HEK293 (cell line): ENCODE data around the gene DDX54.

Experiments
- CTCF ChIA-PET: fragments of 350-600 bp; formaldehyde crosslinking; extraction: SDS; loops from one replicate; lab custom pipeline; 2021; ENCODE audit warnings: antibody characterized with exemption; lab: Yijun Ruan, JAX
- POLR2A ChIA-PET: fragments of 300-600 bp; formaldehyde crosslinking; extraction: SDS; loops from one replicate; lab custom pipeline; 2020; ENCODE audit warnings: antibody characterized with exemption, inconsistent platforms; lab: Yijun Ruan, JAX
- H3K27ac ChIP-seq: fragments of 200-500 bp; sonication (Bioruptor generic); 2 replicates; pipeline ENCODE4 v1.5.1; 2014; ENCODE audit warnings: low read depth, low read length, control low read depth, inconsistent platforms; ENCODE audit errors: extremely low read depth
- H3K36me3 ChIP-seq, 2 experiments: fragments of 200-500 bp in 1 of 2; sonication (Bioruptor generic) in 1 of 2; 1 replicate in 1 of 2; 2 replicates in 1 of 2; pipeline ENCODE4 v1.5.1; 2014 to 2017; ENCODE audit warnings: inconsistent platforms in 2 of 2, low read length in 2 of 2; ENCODE audit not compliant: control insufficient read depth in 2 of 2, insufficient read depth in 1 of 2
- H3K4me1 ChIP-seq: fragments of 200-500 bp; sonication (Bioruptor generic); 2 replicates; pipeline ENCODE4 v1.5.1; 2014; ENCODE audit warnings: mild to moderate bottlenecking, low read length, inconsistent platforms; ENCODE audit not compliant: control insufficient read depth, insufficient read depth
- H3K4me3 ChIP-seq: 2 replicates; pipeline ENCODE4 v1.5.1; 2011; ENCODE audit warnings: low read depth, mild to moderate bottlenecking, control low read depth, low read length, moderate library complexity
- H3K9me3 ChIP-seq: fragments of 200-500 bp; sonication (Bioruptor generic); 2 replicates; pipeline ENCODE4 v1.5.1; 2014; ENCODE audit warnings: low read depth, low read length, inconsistent platforms; ENCODE audit not compliant: control insufficient read depth, insufficient read depth
- HOXD13 ChIP-seq: sonication (generic); formaldehyde crosslinking; IDR thresholded peaks from 2 replicates; pipeline ENCODE4 v1.8.0; 2022; ENCODE audit warnings: missing genetic modification reagents, borderline replicate concordance
- KLF16 ChIP-seq: fragments of 450-650 bp; formaldehyde crosslinking; IDR thresholded peaks from 2 replicates; pipeline ENCODE4 v1.5.1; 2017; ENCODE audit warnings: missing biosample characterization, missing genetic modification characterization
- KLF8 ChIP-seq: fragments of 450-650 bp; formaldehyde crosslinking; IDR thresholded peaks from 2 replicates; pipeline ENCODE4 v1.5.1; 2016; ENCODE audit warnings: missing biosample characterization, missing genetic modification characterization
- PRDM4 ChIP-seq: fragments of 450-650 bp; formaldehyde crosslinking; IDR thresholded peaks from 2 replicates; pipeline ENCODE4 v1.5.1; 2017; ENCODE audit warnings: missing biosample characterization, missing genetic modification characterization
- SCRT2 ChIP-seq: fragments of 450-650 bp; formaldehyde crosslinking; IDR thresholded peaks from 2 replicates; pipeline ENCODE4 v1.5.1; 2016; ENCODE audit warnings: missing biosample characterization, missing genetic modification characterization
- SP3 ChIP-seq: fragments of 450-650 bp; formaldehyde crosslinking; IDR thresholded peaks from 2 replicates; pipeline ENCODE4 v1.5.1; 2016; ENCODE audit warnings: missing biosample characterization, missing genetic modification characterization
- TSHZ1 ChIP-seq: fragments of 450-650 bp; formaldehyde crosslinking; IDR thresholded peaks from 2 replicates; pipeline ENCODE4 v1.5.1; 2016; ENCODE audit warnings: missing biosample characterization, missing genetic modification characterization, borderline replicate concordance
- WT1 ChIP-seq: fragments of 450-650 bp; formaldehyde crosslinking; IDR thresholded peaks from 2 replicates; pipeline ENCODE4 v1.5.1; 2016; ENCODE audit warnings: missing biosample characterization, missing genetic modification characterization
- ZNF114 ChIP-seq: fragments of 450-650 bp; formaldehyde crosslinking; IDR thresholded peaks from 2 replicates; pipeline ENCODE4 v1.5.0; 2017; ENCODE audit warnings: missing biosample characterization, missing genetic modification characterization
- ZNF121 ChIP-seq: fragments of 450-650 bp; formaldehyde crosslinking; IDR thresholded peaks from 2 replicates; pipeline ENCODE4 v1.5.1; 2016; ENCODE audit warnings: missing biosample characterization, missing genetic modification characterization
- ZNF354C ChIP-seq: fragments of 450-650 bp; formaldehyde crosslinking; IDR thresholded peaks from 2 replicates; pipeline ENCODE4 v1.5.1; 2016; ENCODE audit warnings: missing biosample characterization, missing genetic modification characterization, low read depth, borderline replicate concordance
- ZNF596 ChIP-seq: fragments of 450-650 bp; IDR thresholded peaks from 2 replicates; pipeline ENCODE4 v1.5.0; 2018; ENCODE audit warnings: missing biosample characterization, mild to moderate bottlenecking, missing genetic modification characterization, moderate library complexity
- ZNF623 ChIP-seq: fragments of 450-650 bp; formaldehyde crosslinking; IDR thresholded peaks from 2 replicates; pipeline ENCODE4 v1.5.1; 2016; ENCODE audit warnings: missing biosample characterization, missing genetic modification characterization
- ZNF654 ChIP-seq: fragments of 450-650 bp; formaldehyde crosslinking; IDR thresholded peaks from 2 replicates; pipeline ENCODE4 v1.5.1; 2016; ENCODE audit warnings: low read depth, missing biosample characterization, missing genetic modification characterization
- ZNF664 ChIP-seq: fragments of 450-650 bp; formaldehyde crosslinking; IDR thresholded peaks from 2 replicates; pipeline ENCODE4 v1.5.1; 2016; ENCODE audit warnings: missing biosample characterization, missing genetic modification characterization
- ZSCAN23 ChIP-seq: fragments of 450-650 bp; formaldehyde crosslinking; IDR thresholded peaks from 2 replicates; pipeline ENCODE4 v1.5.1; 2016; ENCODE audit warnings: missing biosample characterization, missing genetic modification characterization
- TF ChIP-seq, protein P1 (sequence below): fragments of 450-650 bp; formaldehyde crosslinking; IDR thresholded peaks from 2 replicates; pipeline ENCODE4 v1.5.1; 2016; ENCODE audit warnings: missing biosample characterization, missing genetic modification characterization
- TF ChIP-seq, protein P2 (sequence below): fragments of 450-650 bp; formaldehyde crosslinking; IDR thresholded peaks from 2 replicates; pipeline ENCODE4 v1.5.1; 2016; ENCODE audit warnings: missing biosample characterization, missing genetic modification characterization
- TF ChIP-seq, protein P3 (sequence below): fragments of 450-650 bp; formaldehyde crosslinking; IDR thresholded peaks from 2 replicates; pipeline ENCODE4 v1.5.1; 2017; ENCODE audit warnings: missing biosample characterization, missing genetic modification characterization

DDX54 gene

GRCh38 chr12:113197518-113198077 lies 12.3 kb upstream of the DDX54 start:
- no peak overlapping the region for H3K4me3 ChIP-seq
- TF ChIP-seq ZNF623 (tag by site-specific recombination) (peak; percentile 95), TSHZ1 (tag by site-specific recombination) (no peak)
- peaks cover 0 to 3% of the 10 kb centered on the region in 2 experiments; a peak in 1 of 3 replicates for H3K36me3 ChIP-seq
- H3K4me1 ChIP-seq: no peaks in the 10 kb centered on the region
- no peak overlapping the region for H3K27ac ChIP-seq
- CTCF ChIA-PET: interaction anchor here (0.6 to 2.3 kb wide), 9 partner anchors 11 to 211 kb away, joined by 3 to 8 read pairs (median 3); partner anchors contain the start of gene DDX54
- POLR2A ChIA-PET: interaction anchor here (0.6 kb wide), 6 partner anchors 9 to 114 kb away, joined by 3 to 9 read pairs (median 6); no protein-coding TSS in a partner anchor
- no peaks in the 10 kb centered on the region for H3K9me3 ChIP-seq

- POLR2A ChIA-PET: interaction anchor here (0.6 kb wide), 6 partner anchors 9 to 114 kb away, joined by 3 to 9 read pairs (median 6); no protein-coding TSS in a partner anchor
Measured at GRCh38 chr12:113196990-113197389, 11.7 kb upstream of the DDX54 start.

More at GRCh38 chr12:113196990-113197389, 11.7 kb upstream of the DDX54 start:
- CTCF ChIA-PET: interaction anchor here (0.6 to 2.3 kb wide), 13 partner anchors 9 to 276 kb away, joined by 3 to 8 read pairs (median 3); partner anchors contain the start of gene DDX54
- peaks cover 0 to 9% of the 10 kb centered on the region in 2 experiments; a peak in 1 of 3 replicates for H3K36me3 ChIP-seq
- TF ChIP-seq KLF16: 0 out of 2 replicates have a peak, but pooled peaks have one; percentile 30
- TF ChIP-seq PRDM4 (tag by site-specific recombination): no peak
- no peak for TF ChIP-seq ZNF354C (tag by site-specific recombination)
- TF ChIP-seq ZNF654 (tag by site-specific recombination): peak; percentile 83
- TF ChIP-seq, protein P1, sequence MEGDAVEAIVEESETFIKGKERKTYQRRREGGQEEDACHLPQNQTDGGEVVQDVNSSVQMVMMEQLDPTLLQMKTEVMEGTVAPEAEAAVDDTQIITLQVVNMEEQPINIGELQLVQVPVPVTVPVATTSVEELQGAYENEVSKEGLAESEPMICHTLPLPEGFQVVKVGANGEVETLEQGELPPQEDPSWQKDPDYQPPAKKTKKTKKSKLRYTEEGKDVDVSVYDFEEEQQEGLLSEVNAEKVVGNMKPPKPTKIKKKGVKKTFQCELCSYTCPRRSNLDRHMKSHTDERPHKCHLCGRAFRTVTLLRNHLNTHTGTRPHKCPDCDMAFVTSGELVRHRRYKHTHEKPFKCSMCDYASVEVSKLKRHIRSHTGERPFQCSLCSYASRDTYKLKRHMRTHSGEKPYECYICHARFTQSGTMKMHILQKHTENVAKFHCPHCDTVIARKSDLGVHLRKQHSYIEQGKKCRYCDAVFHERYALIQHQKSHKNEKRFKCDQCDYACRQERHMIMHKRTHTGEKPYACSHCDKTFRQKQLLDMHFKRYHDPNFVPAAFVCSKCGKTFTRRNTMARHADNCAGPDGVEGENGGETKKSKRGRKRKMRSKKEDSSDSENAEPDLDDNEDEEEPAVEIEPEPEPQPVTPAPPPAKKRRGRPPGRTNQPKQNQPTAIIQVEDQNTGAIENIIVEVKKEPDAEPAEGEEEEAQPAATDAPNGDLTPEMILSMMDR (tag by site-specific recombination): peak; percentile 55
- no peak for TF ChIP-seq HOXD13 (CRISPR knock-in tag)
- TF ChIP-seq SP3 (tag by site-specific recombination): no peak
- TF ChIP-seq WT1: no peak
- peak; percentile 62; the same call in 1 of the 2 replicates for TF ChIP-seq ZNF121 (tag by site-specific recombination)
- TF ChIP-seq ZNF664 (tag by site-specific recombination): peak; percentile 63; the same call in 1 of the 2 replicates
- TF ChIP-seq, protein P2, sequence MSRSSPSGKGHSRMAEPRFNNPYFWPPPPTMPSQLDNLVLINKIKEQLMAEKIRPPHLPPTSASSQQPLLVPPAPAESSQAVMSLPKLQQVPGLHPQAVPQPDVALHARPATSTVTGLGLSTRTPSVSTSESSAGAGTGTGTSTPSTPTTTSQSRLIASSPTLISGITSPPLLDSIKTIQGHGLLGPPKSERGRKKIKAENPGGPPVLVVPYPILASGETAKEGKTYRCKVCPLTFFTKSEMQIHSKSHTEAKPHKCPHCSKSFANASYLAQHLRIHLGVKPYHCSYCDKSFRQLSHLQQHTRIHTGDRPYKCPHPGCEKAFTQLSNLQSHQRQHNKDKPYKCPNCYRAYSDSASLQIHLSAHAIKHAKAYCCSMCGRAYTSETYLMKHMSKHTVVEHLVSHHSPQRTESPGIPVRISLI (tag by site-specific recombination): peak; percentile 66
- TF ChIP-seq ZNF114 (tag by site-specific recombination): no peak
- no peak for TF ChIP-seq SCRT2 (tag by site-specific recombination)
- TF ChIP-seq, protein P3, sequence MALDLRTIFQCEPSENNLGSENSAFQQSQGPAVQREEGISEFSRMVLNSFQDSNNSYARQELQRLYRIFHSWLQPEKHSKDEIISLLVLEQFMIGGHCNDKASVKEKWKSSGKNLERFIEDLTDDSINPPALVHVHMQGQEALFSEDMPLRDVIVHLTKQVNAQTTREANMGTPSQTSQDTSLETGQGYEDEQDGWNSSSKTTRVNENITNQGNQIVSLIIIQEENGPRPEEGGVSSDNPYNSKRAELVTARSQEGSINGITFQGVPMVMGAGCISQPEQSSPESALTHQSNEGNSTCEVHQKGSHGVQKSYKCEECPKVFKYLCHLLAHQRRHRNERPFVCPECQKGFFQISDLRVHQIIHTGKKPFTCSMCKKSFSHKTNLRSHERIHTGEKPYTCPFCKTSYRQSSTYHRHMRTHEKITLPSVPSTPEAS: no peak
- 0 out of 2 replicates have a peak, but pooled peaks have one; percentile 37 for TF ChIP-seq KLF8 (tag by site-specific recombination)
- TF ChIP-seq ZSCAN23 (tag by site-specific recombination): no peak
- no peak for TF ChIP-seq ZNF596 (tag by site-specific recombination)
- H3K9me3 ChIP-seq: no peaks in the 10 kb centered on the region
- no peak overlapping the region for H3K27ac ChIP-seq
- H3K4me1 ChIP-seq: no peaks in the 10 kb centered on the region
- no peak overlapping the region for H3K4me3 ChIP-seq
